GM12878 (cell line): Measurements from ENCODE around the gene OGA. TPM values are rescaled to one million over a fixed set of nuclear protein-coding genes. Genes with fewer than 3 reads are reported as not detected.
A peak's percentile ranks its signal among the peaks of the same experiment; 100 is the strongest.

ENCODE experiments used
- ATAC-seq: fragments of 200-7000 bp; cut with Tn5 transposase; 3 replicates; pipeline ENCODE4 v1.9.1; 2020; ENCODE audit warnings: mild to moderate bottlenecking, moderate library complexity
- BruUV-seq: library from RNA; stranded (reverse); fragments of 400-500 nt; replicated peaks from 2 replicates; lab custom pipeline; 2021; lab: Mats Ljungman, UMichigan
- CTCF ChIA-PET: fragments of 300-600 bp; sonication (Branson Sonifier 250); formaldehyde crosslinking; extraction: SDS; loops from one replicate; lab custom pipeline; 2021; ENCODE audit warnings: inconsistent platforms; lab: Yijun Ruan, JAX
- POLR2A ChIA-PET: fragments of 350-600 bp; formaldehyde crosslinking; extraction: SDS; loops from one replicate; lab custom pipeline; 2021; ENCODE audit warnings: inconsistent platforms; lab: Charles Lee
- RAD21 ChIA-PET: fragments of 300-600 bp; sonication (Branson Sonifier 250); formaldehyde crosslinking; loops from one replicate; lab custom pipeline; 2023; ENCODE audit warnings: antibody characterized with exemption; ENCODE audit not compliant: unreplicated experiment; lab: Charles Lee
- SMC1A ChIA-PET: fragments of 300-600 bp; sonication (Branson Sonifier 250); formaldehyde crosslinking; loops from one replicate; lab custom pipeline; 2023; ENCODE audit not compliant: unreplicated experiment, uncharacterized antibody; lab: Charles Lee
- DNase-seq: peaks from one replicate; pipeline ENCODE4 v3.0.0-alpha.2; 2011; ENCODE audit warnings: low read depth, low spot score
- FAIRE-seq: peaks from 3 replicates; lab custom pipeline; 2011; peaks lifted over from hg19 to GRCh38; lab: Jason Lieb, UNC
- H2AFZ ChIP-seq: 2 replicates; pipeline ENCODE4 v1.6.0; 2011; ENCODE audit warnings: low read depth, low read length, control low read depth; ENCODE audit not compliant: control insufficient read depth
- H3K27ac ChIP-seq: 2 replicates; pipeline ENCODE4 v1.5.1; 2011; ENCODE audit warnings: control low read depth; ENCODE audit not compliant: control insufficient read depth, insufficient read depth
- H3K27me3 ChIP-seq, 2 experiments: replicated peaks in 1 of 2; 2 replicates each; pipeline versions ENCODE4 v1.6.0 to v1.6.1; 2011; ENCODE audit warnings: low read length in 1 of 2; ENCODE audit not compliant: control insufficient read depth in 2 of 2, insufficient read depth in 2 of 2
- H3K36me3 ChIP-seq, 2 experiments: 2 replicates each; pipeline ENCODE4 v1.5.1; 2011; ENCODE audit warnings: low read length in 1 of 2; ENCODE audit not compliant: control insufficient read depth in 2 of 2, insufficient read depth in 2 of 2
- H3K4me1 ChIP-seq: 2 replicates; pipeline ENCODE4 v1.6.1; 2011; ENCODE audit warnings: mild to moderate bottlenecking, low read length, moderate library complexity, mixed read lengths; ENCODE audit not compliant: control insufficient read depth, insufficient read depth
- H3K4me2 ChIP-seq: 2 replicates; pipeline ENCODE4 v1.6.0; 2011; ENCODE audit warnings: control low read depth; ENCODE audit not compliant: control insufficient read depth, insufficient read depth
- H3K4me3 ChIP-seq: fragments of 200-600 bp; sonication (generic); 2 replicates; pipeline ENCODE4 v1.5.1; 2016
- H3K79me2 ChIP-seq: 2 replicates; pipeline ENCODE4 v1.6.0; 2011; ENCODE audit warnings: low read length; ENCODE audit not compliant: control insufficient read depth, insufficient read depth
- H3K9ac ChIP-seq: 2 replicates; pipeline ENCODE4 v1.8.0; 2011; ENCODE audit warnings: low read length, control low read depth, mixed read lengths; ENCODE audit not compliant: control insufficient read depth, insufficient read depth
- H3K9me3 ChIP-seq: replicated peaks from 3 replicates; pipeline ENCODE4 v1.5.1; 2011; ENCODE audit warnings: mild to moderate bottlenecking, low read length; ENCODE audit not compliant: control insufficient read depth, insufficient read depth
- H4K20me1 ChIP-seq: 2 replicates; pipeline ENCODE4 v1.6.0; 2011; ENCODE audit not compliant: control insufficient read depth, insufficient read depth
- ASH2L ChIP-seq: fragments of 300-600, 200-600 bp; sonication (generic); IDR thresholded peaks from 2 replicates; pipeline ENCODE4 v1.6.1; 2017; ENCODE audit warnings: low read depth, mild to moderate bottlenecking, borderline replicate concordance
- BRCA1 ChIP-seq: IDR thresholded peaks from 2 replicates; pipeline ENCODE4 v1.6.1; 2011; ENCODE audit warnings: low read depth, low read length, improper control_type of control experiment
- CBFB ChIP-seq: IDR thresholded peaks from 2 replicates; pipeline ENCODE4 v1.6.1; 2016; ENCODE audit warnings: antibody characterized with exemption, low read depth
- E4F1 ChIP-seq: fragments of 450-650 bp; IDR thresholded peaks from 2 replicates; pipeline ENCODE4 v1.6.1; 2018; ENCODE audit warnings: borderline replicate concordance, mild to moderate bottlenecking; ENCODE audit not compliant: partially characterized antibody
- FOXM1 ChIP-seq: IDR thresholded peaks from 2 replicates; pipeline ENCODE4 v1.6.1; 2012; ENCODE audit warnings: low read depth, mild to moderate bottlenecking, inconsistent platforms, low read length, moderate library complexity
- HDAC2 ChIP-seq: fragments of 200-600 bp; sonication (generic); IDR thresholded peaks from 2 replicates; pipeline ENCODE4 v1.6.1; 2017
- JUNB ChIP-seq: IDR thresholded peaks from 2 replicates; pipeline ENCODE4 v1.6.1; 2016; ENCODE audit warnings: antibody characterized with exemption, mild to moderate bottlenecking
- NBN ChIP-seq: fragments of 450-650 bp; IDR thresholded peaks from 2 replicates; pipeline ENCODE4 v1.6.1; 2016
- NFXL1 ChIP-seq: fragments of 450-650 bp; IDR thresholded peaks from 2 replicates; pipeline ENCODE4 v1.6.1; 2017; ENCODE audit warnings: antibody characterized with exemption, mild to moderate bottlenecking, borderline replicate concordance
- NFYB ChIP-seq: IDR thresholded peaks from 2 replicates; pipeline ENCODE4 v1.6.1; 2011; ENCODE audit warnings: low read depth, mild to moderate bottlenecking, low read length, improper control_type of control experiment, moderate library complexity; ENCODE audit not compliant: insufficient read depth
- NRF1 ChIP-seq: conservative IDR thresholded peaks from 2 replicates; pipeline ENCODE4 v1.6.1; 2011; ENCODE audit warnings: mild to moderate bottlenecking, low read depth, low read length, improper control_type of control experiment
- POLR2A ChIP-seq: IDR thresholded peaks from 2 replicates; pipeline ENCODE4 v1.6.1; 2011; ENCODE audit warnings: low read depth, mild to moderate bottlenecking, low read length
- RFX5 ChIP-seq: IDR thresholded peaks from 2 replicates; pipeline ENCODE4 v1.6.1; 2011; ENCODE audit warnings: low read depth, low read length, improper control_type of control experiment
- SIX5 ChIP-seq: IDR thresholded peaks from 2 replicates; pipeline ENCODE4 v1.6.1; 2011; ENCODE audit warnings: mild to moderate bottlenecking, low read depth, low read length, moderate library complexity; ENCODE audit not compliant: severe bottlenecking
- SMAD5 ChIP-seq: IDR thresholded peaks from 2 replicates; pipeline ENCODE4 v1.6.1; 2016; ENCODE audit warnings: antibody characterized with exemption, low read depth
- ZNF687 ChIP-seq: fragments of 450-650 bp; IDR thresholded peaks from 2 replicates; pipeline ENCODE4 v1.6.1; 2017; ENCODE audit warnings: mild to moderate bottlenecking, moderate library complexity
- WGBS: methylation state at CpG from one replicate; pipeline ENCODE4 v1.1.6; 2016; ENCODE audit warnings: low lambda C conversion rate; ENCODE audit not compliant: insufficient replicate concordance, insufficient coverage; ENCODE audit errors: missing lambda C conversion rate; 5-methylcytosine and 5-hydroxymethylcytosine counted together
- in situ Hi-C: fragments of 300-500 bp; cut with MboI; formaldehyde crosslinking; loops from 9 replicates; pipeline ENCODE4 v1.14.3; 2018; ENCODE audit warnings: mixed read lengths
- intact Hi-C: fragments of 100-400 bp; cut with micrococcal nuclease; formaldehyde crosslinking; loops from one replicate; pipeline ENCODE4 v1.14.2; 2022; ENCODE audit not compliant: unreplicated experiment
- polyA plus RNA-seq, 11 experiments: library from polyadenylated mRNA; depleted of rRNA in 4 of 11; unstranded in 6 of 11; stranded (reverse) in 5 of 11; fragments of >200 nt; fragmentation: Nextera tagmentation in 4 of 11; fragmentation: Illumina TruSeq in 1 of 11; extraction: Ambion mirVana in 4 of 11; extraction: Trizol in 1 of 11; gene quantifications; 1 replicate in 1 of 11; 2 replicates in 10 of 11; pipeline versions ENCODE4 v1.2.1 to v1.2.3, GENCODE V29; 2011 to 2016; ENCODE audit warnings: inconsistent platforms in 2 of 11, missing spikeins in 2 of 11, low read depth in 1 of 11
- total RNA-seq, 4 experiments: library from RNA; depleted of rRNA in 3 of 4; stranded (reverse); fragments of >200 nt in 3 of 4; fragmentation: Illumina TruSeq in 1 of 4; extraction: Trizol in 1 of 4; gene quantifications; 2 replicates each; pipeline versions ENCODE4 v1.2.1 to v1.2.3, GENCODE V29; 2013 to 2021
- TF ChIP-seq, protein P1 (sequence below): IDR thresholded peaks from 2 replicates; pipeline ENCODE4 v1.6.1; 2012; ENCODE audit warnings: low read depth, low read length, improper control_type of control experiment
- TF ChIP-seq, protein P2 (sequence below): fragments of 150-350 bp; IDR thresholded peaks from 2 replicates; pipeline ENCODE4 v1.6.1; 2014; ENCODE audit warnings: mild to moderate bottlenecking, low read depth, low read length

Gene OGA
- total and polyA plus RNA-seq, 10 of the 15 experiments (the other 5 are each of a cell fraction or from before 2014, with no cell fraction given), result 23.0 to 145 (median 85.2) TPM

DNA sequence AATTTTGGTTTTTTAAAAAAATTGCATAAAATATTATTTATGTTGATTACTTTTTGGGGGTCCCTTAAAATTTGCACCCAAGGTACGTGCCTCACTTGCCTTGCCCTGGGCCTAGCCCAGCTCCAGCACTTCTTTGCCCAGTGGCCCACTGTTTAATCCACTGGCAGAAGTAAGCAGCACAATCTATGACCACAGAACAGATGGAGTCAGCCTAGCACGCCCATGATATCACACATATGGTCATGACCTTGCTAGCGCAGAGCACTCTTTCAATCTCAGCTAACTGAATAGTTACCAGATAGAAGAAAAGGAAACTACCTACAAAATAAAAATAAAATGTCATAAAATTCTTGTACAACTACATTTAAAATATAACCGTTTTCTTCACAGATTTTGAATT lies 5.6 kb downstream of the OGA start:
- H4K20me1 ChIP-seq, result peaks cover 18% of the 10 kb centered on the region; the same call in 1 of the 2 replicates
- WGBS, result 54% methylated on average over 4 of the region's 4 CpGs
- peaks cover 4 to 31% of the 10 kb centered on the region in 2 experiments for H3K36me3 ChIP-seq
- TF ChIP-seq, protein P1, sequence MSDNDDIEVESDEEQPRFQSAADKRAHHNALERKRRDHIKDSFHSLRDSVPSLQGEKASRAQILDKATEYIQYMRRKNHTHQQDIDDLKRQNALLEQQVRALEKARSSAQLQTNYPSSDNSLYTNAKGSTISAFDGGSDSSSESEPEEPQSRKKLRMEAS, result no peak
- TF ChIP-seq NFXL1 (no peak), CBFB (no peak), RFX5 (no peak), ZNF687 (no peak), NFYB (no peak), SIX5 (no peak), NRF1 (no peak), BRCA1 (no peak), POLR2A (no peak), ASH2L (no peak), NBN (no peak), SMAD5 (no peak), HDAC2 (no peak), FOXM1 (no peak), JUNB (no peak), E4F1 (no peak)
- TF ChIP-seq, protein P2, sequence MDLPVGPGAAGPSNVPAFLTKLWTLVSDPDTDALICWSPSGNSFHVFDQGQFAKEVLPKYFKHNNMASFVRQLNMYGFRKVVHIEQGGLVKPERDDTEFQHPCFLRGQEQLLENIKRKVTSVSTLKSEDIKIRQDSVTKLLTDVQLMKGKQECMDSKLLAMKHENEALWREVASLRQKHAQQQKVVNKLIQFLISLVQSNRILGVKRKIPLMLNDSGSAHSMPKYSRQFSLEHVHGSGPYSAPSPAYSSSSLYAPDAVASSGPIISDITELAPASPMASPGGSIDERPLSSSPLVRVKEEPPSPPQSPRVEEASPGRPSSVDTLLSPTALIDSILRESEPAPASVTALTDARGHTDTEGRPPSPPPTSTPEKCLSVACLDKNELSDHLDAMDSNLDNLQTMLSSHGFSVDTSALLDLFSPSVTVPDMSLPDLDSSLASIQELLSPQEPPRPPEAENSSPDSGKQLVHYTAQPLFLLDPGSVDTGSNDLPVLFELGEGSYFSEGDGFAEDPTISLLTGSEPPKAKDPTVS, result no peak

More for the DNA sequence above, 5.6 kb downstream of the OGA start:
- no peak overlapping the region for H3K9ac ChIP-seq
- FAIRE-seq (no peak), ATAC-seq (no peak), DNase-seq (no peak)
- H3K4me2 ChIP-seq, result peak overlapping the region; percentile 30; the same call in 1 of the 2 replicates
- H3K4me1 ChIP-seq, result peaks cover 6% of the 10 kb centered on the region; the same call in 1 of the 2 replicates
- no peaks in the 10 kb centered on the region for H3K9me3 ChIP-seq
- H3K27ac ChIP-seq, result no peak overlapping the region
- H3K79me2 ChIP-seq, result peaks cover 76% of the 10 kb centered on the region
- H3K4me3 ChIP-seq, result 0 out of 2 replicates have a peak overlapping the region, but pooled peaks have one; percentile 2
- ChIA-PET CTCF (interaction anchor here (0.9 to 3.8 kb wide), 8 partner anchors 13 to 261 kb away, joined by 3 to 14 read pairs (median 7); no protein-coding TSS in a partner anchor), POLR2A (interaction anchor here (1.0 to 1.5 kb wide), 2 partner anchors 10 to 16 kb away, joined by 3 to 9 read pairs; no protein-coding TSS in a partner anchor), RAD21 (interaction anchor here (0.9 kb wide), 1 partner anchor 28 kb away, joined by 4 read pairs; no protein-coding TSS in a partner anchor), SMC1A (interaction anchor here (0.6 to 1.7 kb wide), 11 partner anchors 9 to 260 kb away, joined by 3 to 7 read pairs (median 4); partner anchors contain the start of genes DPCD and POLL)
- no TSS peak for BruUV-seq
- intact Hi-C loops (no loop called here), in situ Hi-C loops (no loop called here)
- H3K27me3 ChIP-seq, result no peaks in the 10 kb centered on the region
- H2AFZ ChIP-seq, result no peak overlapping the region
